Kidney (tissue), 14 donors: ENCODE measurements around the gene PLET1. TPM values are rescaled to one million over a fixed set of nuclear protein-coding genes. Genes with fewer than 3 reads are reported as not detected.

Experiments used
- DNase-seq, 5 donors: peaks; one replicate each; pipeline ENCODE4 v3.0.0-alpha.2; 2013 to 2020
- FAIRE-seq: peaks from 2 replicates; lab custom pipeline; 2012; peaks lifted over from hg19 to GRCh38; lab: Jason Lieb, UNC
- H3K27ac ChIP-seq, 2 donors: one replicate each; pipeline ENCODE4 v1.7.0; 2013; ENCODE audit warnings: low read depth in 2 of 2, low read length in 2 of 2, inconsistent platforms in 1 of 2
- H3K27me3 ChIP-seq: one replicate; pipeline ENCODE4 v1.7.1; 2013; ENCODE audit warnings: low read length, inconsistent platforms; ENCODE audit not compliant: control insufficient read depth, insufficient read depth
- H3K36me3 ChIP-seq, 3 donors: one replicate each; pipeline versions ENCODE4 v1.7.0 to v1.7.1; 2013; ENCODE audit warnings: low read length in 3 of 3, control low read depth in 1 of 3, inconsistent platforms in 1 of 3; ENCODE audit not compliant: insufficient read depth in 3 of 3, control insufficient read depth in 2 of 3
- H3K4me1 ChIP-seq, 3 donors: one replicate each; pipeline versions ENCODE4 v1.7.0 to v1.7.1; 2013; ENCODE audit warnings: low read length in 3 of 3, inconsistent platforms in 1 of 3, low read depth in 1 of 3; ENCODE audit not compliant: control insufficient read depth in 2 of 3, insufficient read depth in 2 of 3
- H3K4me3 ChIP-seq, 3 donors: one replicate each; pipeline versions ENCODE4 v1.7.0 to v1.8.1; 2013; ENCODE audit warnings: low read length in 3 of 3, control low read depth in 1 of 3, inconsistent platforms in 1 of 3
- H3K9ac ChIP-seq, 3 donors: one replicate each; pipeline versions ENCODE4 v1.7.0 to v1.7.1; 2013; ENCODE audit warnings: low read length in 3 of 3, control low read depth in 1 of 3, inconsistent platforms in 1 of 3
- H3K9me3 ChIP-seq, 3 donors: one replicate each; pipeline versions ENCODE4 v1.7.0 to v1.7.1; 2013; ENCODE audit warnings: low read length in 3 of 3, control low read depth in 1 of 3, inconsistent platforms in 1 of 3; ENCODE audit not compliant: control insufficient read depth in 2 of 3, insufficient read depth in 1 of 3
- intact Hi-C: fragments of 100-400 bp; cut with DNase I; formaldehyde crosslinking; loops from one replicate; pipeline ENCODE4 v1.11.1; 2022
- polyA plus RNA-seq: library from polyadenylated mRNA; stranded (reverse); fragments of 350-450 nt; fragmentation: Illumina TruSeq; extraction: RNeasy Lipid Tissue Mini Kit (QIAGEN cat#74804); gene quantifications from one replicate; pipeline ENCODE4 v1.2.3, GENCODE V29; 2014; ENCODE audit warnings: low read depth, low replicate concordance; ENCODE audit not compliant: insufficient read depth
- total RNA-seq: library from RNA; stranded (reverse); fragmentation: NEBNext Ultra II Directional; extraction: Animal tissue kit (Norgen Biotek cat#: 25700); gene quantifications from one replicate; pipeline ENCODE4 v1.2.1, GENCODE V29; 2021
- TF ChIP-seq, protein P1 (sequence below): IDR thresholded peaks from 3 replicates; pipeline ENCODE4 v1.5.1; 2012; ENCODE audit warnings: mild to moderate bottlenecking, moderate library complexity, borderline replicate concordance; ENCODE audit not compliant: insufficient read depth; ENCODE audit errors: extremely low read depth
- donor health status: control.
- donor health status: control.
- donor health status: control.
- donor health status: control.
- donor health status: control.
- donor health status: DM: yes; HTN: yes; CAD: no.
- donor health status: Normal renal cell carcinoma (clear cell type).

The PLET1 gene
- total and polyA plus RNA-seq, 2 donors from 2014 or later, result not detected

DNA sequence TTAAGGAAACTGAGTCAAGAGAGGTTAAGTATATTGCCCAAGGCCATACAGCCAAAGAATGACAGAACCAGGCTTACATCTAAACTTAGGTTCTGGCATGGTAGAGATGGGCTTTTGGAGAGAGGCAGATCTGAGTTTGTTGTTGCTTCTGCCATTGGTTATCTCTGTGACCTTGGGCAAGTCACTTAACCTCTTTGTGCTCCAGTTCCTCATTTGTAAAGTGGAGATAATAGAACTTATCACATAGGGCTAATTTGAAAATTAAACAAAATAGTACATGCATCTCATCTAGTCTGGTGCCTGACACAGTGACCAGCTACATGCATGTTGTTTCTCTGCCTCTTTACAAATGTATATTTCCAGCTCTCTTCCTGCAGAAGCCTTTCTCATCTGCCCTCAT is 47.0 kb upstream of the PLET1 start:
- H3K27me3 ChIP-seq, result no peaks in the 10 kb centered on the region
- intact Hi-C loops, result no loop called here
- H3K4me3 ChIP-seq, result no peak overlapping the region
- TF ChIP-seq, protein P1, sequence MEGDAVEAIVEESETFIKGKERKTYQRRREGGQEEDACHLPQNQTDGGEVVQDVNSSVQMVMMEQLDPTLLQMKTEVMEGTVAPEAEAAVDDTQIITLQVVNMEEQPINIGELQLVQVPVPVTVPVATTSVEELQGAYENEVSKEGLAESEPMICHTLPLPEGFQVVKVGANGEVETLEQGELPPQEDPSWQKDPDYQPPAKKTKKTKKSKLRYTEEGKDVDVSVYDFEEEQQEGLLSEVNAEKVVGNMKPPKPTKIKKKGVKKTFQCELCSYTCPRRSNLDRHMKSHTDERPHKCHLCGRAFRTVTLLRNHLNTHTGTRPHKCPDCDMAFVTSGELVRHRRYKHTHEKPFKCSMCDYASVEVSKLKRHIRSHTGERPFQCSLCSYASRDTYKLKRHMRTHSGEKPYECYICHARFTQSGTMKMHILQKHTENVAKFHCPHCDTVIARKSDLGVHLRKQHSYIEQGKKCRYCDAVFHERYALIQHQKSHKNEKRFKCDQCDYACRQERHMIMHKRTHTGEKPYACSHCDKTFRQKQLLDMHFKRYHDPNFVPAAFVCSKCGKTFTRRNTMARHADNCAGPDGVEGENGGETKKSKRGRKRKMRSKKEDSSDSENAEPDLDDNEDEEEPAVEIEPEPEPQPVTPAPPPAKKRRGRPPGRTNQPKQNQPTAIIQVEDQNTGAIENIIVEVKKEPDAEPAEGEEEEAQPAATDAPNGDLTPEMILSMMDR, result no peak
- DNase-seq (no peak), FAIRE-seq (no peak)
- H3K9ac ChIP-seq, result no peak overlapping the region
- H3K4me1 ChIP-seq, result no peaks in the 10 kb centered on the region
- H3K27ac ChIP-seq, result no peak overlapping the region
- no peaks in the 10 kb centered on the region for H3K36me3 ChIP-seq
- H3K9me3 ChIP-seq, result no peaks in the 10 kb centered on the region

DNA sequence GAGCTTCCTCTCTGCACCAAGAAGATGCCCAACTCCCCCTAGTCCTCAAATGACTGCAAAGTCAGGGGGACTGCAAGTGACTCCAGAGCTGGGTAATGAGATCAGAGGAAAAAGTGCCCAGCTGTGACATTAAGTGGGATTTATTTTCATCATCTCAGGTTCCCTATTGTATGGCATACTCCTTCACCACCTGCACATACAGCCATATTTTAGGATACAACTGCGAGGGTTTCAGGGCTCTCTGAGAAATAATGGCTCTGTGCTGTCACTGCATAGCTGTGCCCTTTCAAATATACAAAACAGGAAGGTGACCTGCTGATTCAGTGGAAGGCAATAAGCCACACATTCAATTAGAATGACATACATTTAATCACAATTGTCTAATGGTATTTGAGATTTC is 45.6 kb upstream of the PLET1 start:
- Histone ChIP-seq H3K27me3 (no peaks in the 10 kb centered on the region), H3K4me1 (peaks cover 0 to 6% (median 0%) of the 10 kb centered on the region in 3 donors), H3K4me3 (no peak overlapping the region), H3K9me3 (no peaks in the 10 kb centered on the region), H3K9ac (no peak overlapping the region), H3K36me3 (no peaks in the 10 kb centered on the region), H3K27ac (no peak overlapping the region)
- TF ChIP-seq, protein P1, result no peak
- FAIRE-seq (no peak), DNase-seq (peak in 2 of 5 donors; percentile 38 to 49)
- intact Hi-C loops, result no loop called here

DNA sequence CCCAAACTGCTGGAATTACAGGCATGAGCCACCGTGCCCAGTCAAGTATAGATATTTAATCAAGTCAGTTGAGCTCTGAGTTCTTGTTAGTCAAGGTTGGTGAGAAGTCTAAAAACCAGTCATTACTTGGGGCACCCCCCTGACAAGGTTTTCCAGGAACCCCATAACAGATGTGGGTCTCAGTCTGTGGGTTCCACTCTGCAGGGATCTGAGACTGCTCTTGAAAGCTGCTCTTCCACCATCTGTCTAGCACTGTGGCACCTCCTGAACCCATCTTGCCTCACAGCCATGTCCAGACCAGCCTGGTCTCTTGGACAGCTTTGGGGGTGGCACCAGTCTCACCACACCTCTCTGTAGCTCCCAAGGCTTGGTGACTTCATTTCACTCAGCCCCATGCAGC is 44.3 kb upstream of the PLET1 start:
- H3K9ac ChIP-seq, result no peak overlapping the region
- no peak for DNase-seq
- no peak overlapping the region for H3K27ac ChIP-seq
- intact Hi-C loops, result no loop called here
- no peak overlapping the region for H3K4me3 ChIP-seq
- peaks cover 0 to 6% (median 0%) of the 10 kb centered on the region in 3 donors for H3K4me1 ChIP-seq
- H3K9me3 ChIP-seq, result no peaks in the 10 kb centered on the region
- TF ChIP-seq, protein P1, result no peak
- no peaks in the 10 kb centered on the region for H3K27me3 ChIP-seq
- H3K36me3 ChIP-seq, result no peaks in the 10 kb centered on the region
- no peak for FAIRE-seq

DNA sequence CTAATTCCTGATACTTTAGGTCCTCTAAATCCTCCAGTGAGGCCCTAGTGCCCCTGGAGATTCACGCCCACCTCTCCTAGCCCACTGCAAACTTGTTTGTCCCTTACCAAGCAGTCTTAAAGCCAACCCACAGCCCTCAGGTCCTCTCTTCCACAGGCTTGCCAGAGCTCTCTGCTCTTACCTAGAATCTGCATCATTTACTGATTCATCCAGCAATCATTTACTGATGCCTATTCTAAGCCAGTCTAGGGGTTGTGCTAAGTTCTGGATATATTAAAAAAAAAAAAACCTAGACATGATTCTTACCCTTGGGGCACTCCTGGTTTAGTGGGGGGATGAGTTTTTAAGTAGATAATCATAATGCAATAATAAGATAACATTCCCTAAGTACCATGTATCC is 43.0 kb upstream of the PLET1 start:
- DNase-seq, result no peak
- no peak overlapping the region for H3K27ac ChIP-seq
- no peak for FAIRE-seq
- no peaks in the 10 kb centered on the region for H3K36me3 ChIP-seq
- intact Hi-C loops, result no loop called here
- H3K27me3 ChIP-seq, result no peaks in the 10 kb centered on the region
- H3K9me3 ChIP-seq, result no peaks in the 10 kb centered on the region
- no peak overlapping the region for H3K9ac ChIP-seq
- H3K4me1 ChIP-seq, result peaks cover 0 to 6% (median 2%) of the 10 kb centered on the region in 3 donors
- no peak overlapping the region for H3K4me3 ChIP-seq
- TF ChIP-seq, protein P1, result no peak
